ENCODE measurements around the gene ABCA13. TPM values are rescaled to one million over a fixed set of nuclear protein-coding genes. Genes with fewer than 3 reads are reported as not detected.

Gene ABCA13
- polyA plus RNA-seq, 1 donor (not counting 4 experiments of a cell fraction or from before 2014, with no cell fraction given) = 0.76 TPM

DNA sequence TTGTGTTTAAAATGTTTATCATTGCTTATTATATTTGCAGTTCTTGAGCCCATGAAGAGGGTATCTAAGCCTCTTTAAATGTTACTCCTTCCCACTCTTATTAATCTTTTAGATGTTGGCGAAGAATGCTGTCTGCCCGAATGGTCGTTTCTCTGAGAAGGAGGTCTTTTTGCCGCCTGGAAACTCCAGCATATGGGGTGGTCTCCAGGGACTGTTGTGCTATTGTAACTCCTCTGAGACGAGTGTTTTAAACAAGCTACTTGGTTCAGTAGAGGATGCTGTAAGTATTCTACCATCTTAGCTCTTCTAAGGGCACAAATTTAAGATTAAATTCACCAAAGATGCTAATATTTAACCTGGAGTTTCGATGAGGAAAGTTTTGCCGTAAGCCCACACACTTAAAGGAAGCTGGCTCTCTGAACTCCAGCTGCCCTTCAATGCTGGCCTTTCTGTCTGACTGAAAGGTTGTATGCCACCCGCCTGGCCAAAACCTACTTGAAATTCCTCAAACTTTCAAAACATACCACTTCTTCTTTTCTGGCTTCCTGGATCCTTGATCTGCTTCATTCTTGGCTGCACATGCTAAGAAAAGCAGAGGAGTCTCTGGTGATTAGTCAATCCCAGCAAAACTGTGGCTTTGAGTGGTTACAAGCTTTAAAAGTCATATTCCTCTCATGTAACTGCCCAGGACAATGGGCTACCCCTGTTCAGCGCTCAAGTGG, 74.7 kb downstream of the ABCA13 start:
- no peak overlapping the region for H3K27ac ChIP-seq (ENCODE audit: control insufficient read depth, insufficient read depth, low read length)
- no peak overlapping the region for H3K4me2 ChIP-seq (ENCODE audit: control insufficient read depth, extremely low read depth, insufficient read depth, low read depth, low read length)
- TF ChIP-seq, protein P1, sequence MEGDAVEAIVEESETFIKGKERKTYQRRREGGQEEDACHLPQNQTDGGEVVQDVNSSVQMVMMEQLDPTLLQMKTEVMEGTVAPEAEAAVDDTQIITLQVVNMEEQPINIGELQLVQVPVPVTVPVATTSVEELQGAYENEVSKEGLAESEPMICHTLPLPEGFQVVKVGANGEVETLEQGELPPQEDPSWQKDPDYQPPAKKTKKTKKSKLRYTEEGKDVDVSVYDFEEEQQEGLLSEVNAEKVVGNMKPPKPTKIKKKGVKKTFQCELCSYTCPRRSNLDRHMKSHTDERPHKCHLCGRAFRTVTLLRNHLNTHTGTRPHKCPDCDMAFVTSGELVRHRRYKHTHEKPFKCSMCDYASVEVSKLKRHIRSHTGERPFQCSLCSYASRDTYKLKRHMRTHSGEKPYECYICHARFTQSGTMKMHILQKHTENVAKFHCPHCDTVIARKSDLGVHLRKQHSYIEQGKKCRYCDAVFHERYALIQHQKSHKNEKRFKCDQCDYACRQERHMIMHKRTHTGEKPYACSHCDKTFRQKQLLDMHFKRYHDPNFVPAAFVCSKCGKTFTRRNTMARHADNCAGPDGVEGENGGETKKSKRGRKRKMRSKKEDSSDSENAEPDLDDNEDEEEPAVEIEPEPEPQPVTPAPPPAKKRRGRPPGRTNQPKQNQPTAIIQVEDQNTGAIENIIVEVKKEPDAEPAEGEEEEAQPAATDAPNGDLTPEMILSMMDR (optimal IDR thresholded peaks at IDR 0.05 in 1 of 3, IDR thresholded peaks at IDR 0.05 in 1 of 3, conservative IDR thresholded peaks at IDR 0.05 in 1 of 3; ENCODE audit: extremely low read depth in 1 of 3, insufficient read depth in 2 of 3, low read length in 3 of 3) = no peak
- TF ChIP-seq EZH2 (IDR thresholded peaks at IDR 0.05; ENCODE audit: low read length) = no peak
- no peaks in the 10 kb centered on the region for H4K20me1 ChIP-seq (ENCODE audit: control insufficient read depth, extremely low read depth, insufficient read depth, low read length)
- H3K9me1 ChIP-seq (ENCODE audit: control insufficient read depth, extremely low read depth, insufficient read depth, low read length) = no peaks in the 10 kb centered on the region
- FAIRE-seq (no peak), DNase-seq (ENCODE audit: low read depth, low spot score) (no peak)
- dilution Hi-C loops (cut with MboI; ENCODE audit: extremely low pct_ligation_motif_present, low sequenced_read_pairs) = no loop called here
- H3K4me3 ChIP-seq (ENCODE audit: control insufficient read depth in 2 of 3, extremely low read depth in 1 of 3, insufficient read depth in 2 of 3, low read depth in 1 of 3, low read length in 3 of 3) = no peak overlapping the region
- H3K4me1 ChIP-seq (ENCODE audit: control insufficient read depth, extremely low read depth, insufficient read depth, low read length) = peaks cover 7% of the 10 kb centered on the region
- no peaks in the 10 kb centered on the region for H3K27me3 ChIP-seq (ENCODE audit: control insufficient read depth, extremely low read depth, insufficient read depth, low read length)
- H3K9ac ChIP-seq (ENCODE audit: control insufficient read depth, extremely low read depth, insufficient read depth, low read length) = no peak overlapping the region
- H2AFZ ChIP-seq (ENCODE audit: control insufficient read depth, low read length) = no peak overlapping the region
- H3K9me3 ChIP-seq (ENCODE audit: control insufficient read depth, low read depth, low read length) = no peaks in the 10 kb centered on the region
- no peaks in the 10 kb centered on the region for H3K79me2 ChIP-seq (ENCODE audit: control insufficient read depth, insufficient read depth, low read length)
- H3K36me3 ChIP-seq (ENCODE audit: control insufficient read depth in 2 of 2, extremely low read depth in 1 of 2, insufficient read depth in 2 of 2, low read length in 2 of 2) = no peaks in the 10 kb centered on the region

DNA sequence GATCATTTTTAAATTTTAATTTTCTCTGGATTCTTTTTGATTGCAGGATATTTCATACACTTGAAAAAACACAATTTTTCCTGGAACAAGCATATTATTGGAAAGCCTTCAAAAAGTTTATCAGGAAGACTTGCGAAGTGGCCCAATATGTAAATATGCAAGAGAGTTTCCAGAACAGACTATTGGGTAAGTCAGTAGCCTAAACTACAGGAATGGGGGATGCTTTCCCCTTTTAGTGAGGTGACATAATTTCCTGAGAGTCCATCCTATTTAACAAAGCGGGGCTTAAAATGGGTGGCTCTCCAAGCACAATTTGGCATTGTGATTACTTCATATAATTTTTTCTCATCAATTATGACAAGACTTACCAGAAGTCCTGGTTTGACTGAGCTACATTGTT, 77.9 kb downstream of the ABCA13 start:
- Histone ChIP-seq H3K27ac (ENCODE audit: control insufficient read depth, insufficient read depth, low read length) (no peak overlapping the region), H3K4me1 (ENCODE audit: control insufficient read depth, extremely low read depth, insufficient read depth, low read length) (peaks cover 7% of the 10 kb centered on the region), H3K36me3 (ENCODE audit: control insufficient read depth in 2 of 2, extremely low read depth in 1 of 2, insufficient read depth in 2 of 2, low read length in 2 of 2) (no peaks in the 10 kb centered on the region), H4K20me1 (ENCODE audit: control insufficient read depth, extremely low read depth, insufficient read depth, low read length) (no peaks in the 10 kb centered on the region), H3K4me3 (ENCODE audit: control insufficient read depth in 2 of 3, extremely low read depth in 1 of 3, insufficient read depth in 2 of 3, low read depth in 1 of 3, low read length in 3 of 3) (no peak overlapping the region), H3K4me2 (ENCODE audit: control insufficient read depth, extremely low read depth, insufficient read depth, low read depth, low read length) (no peak overlapping the region), H3K27me3 (ENCODE audit: control insufficient read depth, extremely low read depth, insufficient read depth, low read length) (no peaks in the 10 kb centered on the region), H3K79me2 (ENCODE audit: control insufficient read depth, insufficient read depth, low read length) (no peaks in the 10 kb centered on the region), H2AFZ (ENCODE audit: control insufficient read depth, low read length) (no peak overlapping the region), H3K9me3 (ENCODE audit: control insufficient read depth, low read depth, low read length) (no peaks in the 10 kb centered on the region), H3K9ac (ENCODE audit: control insufficient read depth, extremely low read depth, insufficient read depth, low read length) (no peak overlapping the region), H3K9me1 (ENCODE audit: control insufficient read depth, extremely low read depth, insufficient read depth, low read length) (no peaks in the 10 kb centered on the region)
- FAIRE-seq (no peak), DNase-seq (ENCODE audit: low read depth, low spot score) (no peak)
- dilution Hi-C loops (cut with MboI; ENCODE audit: extremely low pct_ligation_motif_present, low sequenced_read_pairs) = no loop called here
- TF ChIP-seq EZH2 (IDR thresholded peaks at IDR 0.05; ENCODE audit: low read length) = no peak
- TF ChIP-seq, protein P1 (optimal IDR thresholded peaks at IDR 0.05 in 1 of 3, IDR thresholded peaks at IDR 0.05 in 1 of 3, conservative IDR thresholded peaks at IDR 0.05 in 1 of 3; ENCODE audit: extremely low read depth in 1 of 3, insufficient read depth in 2 of 3, low read length in 3 of 3) = no peak
